DND-41 (cell line): Measurements from ENCODE around the gene PAX6.

ENCODE experiments used
- ATAC-seq: fragments of 200-7000 bp; cut with Tn5 transposase; 3 replicates; pipeline ENCODE4 v1.9.1; 2021; ENCODE audit warnings: low read depth; ENCODE audit not compliant: insufficient read depth
- DNase-seq: peaks from one replicate; pipeline ENCODE4 v3.0.0-alpha.2; 2020
- H2AFZ ChIP-seq: 2 replicates; pipeline ENCODE4 v1.6.0; 2012; ENCODE audit warnings: low read depth, low read length
- H3K27ac ChIP-seq: 2 replicates; pipeline ENCODE4 v1.5.1; 2012; ENCODE audit warnings: low read length, inconsistent platforms
- H3K27me3 ChIP-seq: fragments of 200-600 bp; sonication (generic); 2 replicates; pipeline ENCODE4 v1.6.0; 2012; ENCODE audit warnings: low read length, mild to moderate bottlenecking, inconsistent platforms; ENCODE audit not compliant: insufficient read depth, poor library complexity
- H3K36me3 ChIP-seq: 2 replicates; pipeline ENCODE4 v1.5.1; 2012; ENCODE audit warnings: low read length, inconsistent platforms; ENCODE audit not compliant: insufficient read depth
- H3K4me1 ChIP-seq: 2 replicates; pipeline ENCODE4 v1.5.1; 2012; ENCODE audit warnings: mild to moderate bottlenecking, low read length; ENCODE audit not compliant: insufficient read depth
- H3K4me2 ChIP-seq: 2 replicates; pipeline ENCODE4 v1.6.0; 2012; ENCODE audit warnings: mild to moderate bottlenecking, moderate library complexity, low read length, inconsistent platforms; ENCODE audit not compliant: insufficient read depth
- H3K4me3 ChIP-seq, 2 experiments: fragments of 200-600 bp in 1 of 2; shearing (Covaris generic) in 1 of 2; 2 replicates each; pipeline ENCODE4 v1.5.1; 2012 to 2016; ENCODE audit warnings: inconsistent platforms in 2 of 2, low read length in 2 of 2, mild to moderate bottlenecking in 2 of 2, low read depth in 1 of 2, moderate library complexity in 1 of 2
- H3K79me2 ChIP-seq: 2 replicates; pipeline ENCODE4 v1.6.0; 2012; ENCODE audit warnings: low read length, inconsistent platforms; ENCODE audit not compliant: insufficient read depth
- H3K9ac ChIP-seq: 2 replicates; pipeline ENCODE4 v1.6.0; 2012; ENCODE audit warnings: low read depth, mild to moderate bottlenecking, inconsistent platforms, low read length, moderate library complexity
- H3K9me3 ChIP-seq: 2 replicates; pipeline ENCODE4 v1.5.1; 2012; ENCODE audit warnings: low read length, moderate library complexity, mild to moderate bottlenecking, inconsistent platforms; ENCODE audit not compliant: insufficient read depth, severe bottlenecking
- H4K20me1 ChIP-seq: 2 replicates; pipeline ENCODE4 v1.6.0; 2012; ENCODE audit warnings: low read length; ENCODE audit not compliant: insufficient read depth
- EZH2 ChIP-seq: IDR thresholded peaks from 3 replicates; pipeline ENCODE4 v1.6.1; 2012; ENCODE audit warnings: borderline replicate concordance, low read depth, mild to moderate bottlenecking, moderate library complexity, low read length, inconsistent platforms; ENCODE audit not compliant: severe bottlenecking
- TF ChIP-seq, protein P1 (sequence below): IDR thresholded peaks from 2 replicates; pipeline ENCODE4 v1.5.1; 2012; ENCODE audit warnings: borderline replicate concordance, low read length, moderate library complexity, mild to moderate bottlenecking; ENCODE audit not compliant: poor library complexity, severe bottlenecking; ENCODE audit errors: extremely low read depth

The PAX6 gene

DNA sequence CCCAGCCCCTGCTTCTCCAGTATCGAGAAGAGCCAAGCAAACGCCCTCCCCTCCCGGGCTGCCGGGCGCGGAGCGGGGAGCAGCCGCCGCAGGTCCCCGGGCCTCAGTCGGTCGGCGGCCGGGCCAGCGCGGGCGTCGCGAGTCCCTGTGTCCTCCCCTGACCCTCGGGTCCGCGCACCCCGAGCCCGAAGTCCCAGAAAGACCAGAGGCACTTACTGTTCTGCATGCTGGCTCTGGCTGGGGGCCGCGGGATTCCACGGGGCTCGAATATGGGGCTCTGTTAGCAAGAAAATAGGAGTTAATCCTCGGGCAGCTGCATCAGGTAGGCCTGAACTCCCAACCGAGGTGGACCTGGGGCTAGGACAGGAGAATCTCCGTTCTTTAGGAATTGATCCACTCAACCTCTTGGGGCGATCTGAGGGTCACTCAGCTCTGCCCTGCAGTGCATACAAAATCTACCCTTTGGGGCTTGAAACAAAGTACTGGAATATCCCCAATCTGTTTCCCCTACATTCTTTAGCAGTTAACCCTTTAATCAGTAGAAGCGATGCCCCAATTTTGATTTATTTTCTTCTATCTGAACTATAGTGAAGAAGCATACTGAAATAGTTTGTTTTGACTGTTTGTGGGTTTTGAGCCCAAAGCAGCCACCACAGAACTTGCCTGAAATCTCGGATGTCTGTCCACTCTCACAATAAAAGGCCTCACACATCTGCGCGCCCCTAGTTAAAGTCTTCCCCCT is 4.8 kb downstream of the PAX6 start:
- ATAC-seq (no peak), DNase-seq (no peak)
- Histone ChIP-seq H4K20me1 (no peaks in the 10 kb centered on the region), H3K27ac (no peak overlapping the region), H2AFZ (no peak overlapping the region), H3K79me2 (no peaks in the 10 kb centered on the region), H3K4me1 (no peaks in the 10 kb centered on the region), H3K9ac (no peak overlapping the region), H3K9me3 (no peaks in the 10 kb centered on the region), H3K4me3 (no peak overlapping the region), H3K4me2 (no peak overlapping the region), H3K27me3 (peaks cover 30% of the 10 kb centered on the region), H3K36me3 (no peaks in the 10 kb centered on the region)
- TF ChIP-seq, protein P1, sequence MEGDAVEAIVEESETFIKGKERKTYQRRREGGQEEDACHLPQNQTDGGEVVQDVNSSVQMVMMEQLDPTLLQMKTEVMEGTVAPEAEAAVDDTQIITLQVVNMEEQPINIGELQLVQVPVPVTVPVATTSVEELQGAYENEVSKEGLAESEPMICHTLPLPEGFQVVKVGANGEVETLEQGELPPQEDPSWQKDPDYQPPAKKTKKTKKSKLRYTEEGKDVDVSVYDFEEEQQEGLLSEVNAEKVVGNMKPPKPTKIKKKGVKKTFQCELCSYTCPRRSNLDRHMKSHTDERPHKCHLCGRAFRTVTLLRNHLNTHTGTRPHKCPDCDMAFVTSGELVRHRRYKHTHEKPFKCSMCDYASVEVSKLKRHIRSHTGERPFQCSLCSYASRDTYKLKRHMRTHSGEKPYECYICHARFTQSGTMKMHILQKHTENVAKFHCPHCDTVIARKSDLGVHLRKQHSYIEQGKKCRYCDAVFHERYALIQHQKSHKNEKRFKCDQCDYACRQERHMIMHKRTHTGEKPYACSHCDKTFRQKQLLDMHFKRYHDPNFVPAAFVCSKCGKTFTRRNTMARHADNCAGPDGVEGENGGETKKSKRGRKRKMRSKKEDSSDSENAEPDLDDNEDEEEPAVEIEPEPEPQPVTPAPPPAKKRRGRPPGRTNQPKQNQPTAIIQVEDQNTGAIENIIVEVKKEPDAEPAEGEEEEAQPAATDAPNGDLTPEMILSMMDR = no peak
- no peak for TF ChIP-seq EZH2

- no peak overlapping the region for H3K9ac ChIP-seq
- no peaks in the 10 kb centered on the region for H3K9me3 ChIP-seq
- TF ChIP-seq, protein P1 = no peak
- no peak for TF ChIP-seq EZH2
- H3K36me3 ChIP-seq = no peaks in the 10 kb centered on the region
- H3K4me3 ChIP-seq = no peak overlapping the region
- no peak overlapping the region for H2AFZ ChIP-seq
- H3K27ac ChIP-seq = no peak overlapping the region
- H4K20me1 ChIP-seq = no peaks in the 10 kb centered on the region
- peaks cover 34% of the 10 kb centered on the region for H3K27me3 ChIP-seq
- DNase-seq (no peak), ATAC-seq (no peak)
- H3K79me2 ChIP-seq = no peaks in the 10 kb centered on the region
- no peak overlapping the region for H3K4me2 ChIP-seq
- H3K4me1 ChIP-seq = no peaks in the 10 kb centered on the region
Measured at GRCh38 chr11:31805629-31806185, 5.4 kb downstream of the PAX6 start.

DNA sequence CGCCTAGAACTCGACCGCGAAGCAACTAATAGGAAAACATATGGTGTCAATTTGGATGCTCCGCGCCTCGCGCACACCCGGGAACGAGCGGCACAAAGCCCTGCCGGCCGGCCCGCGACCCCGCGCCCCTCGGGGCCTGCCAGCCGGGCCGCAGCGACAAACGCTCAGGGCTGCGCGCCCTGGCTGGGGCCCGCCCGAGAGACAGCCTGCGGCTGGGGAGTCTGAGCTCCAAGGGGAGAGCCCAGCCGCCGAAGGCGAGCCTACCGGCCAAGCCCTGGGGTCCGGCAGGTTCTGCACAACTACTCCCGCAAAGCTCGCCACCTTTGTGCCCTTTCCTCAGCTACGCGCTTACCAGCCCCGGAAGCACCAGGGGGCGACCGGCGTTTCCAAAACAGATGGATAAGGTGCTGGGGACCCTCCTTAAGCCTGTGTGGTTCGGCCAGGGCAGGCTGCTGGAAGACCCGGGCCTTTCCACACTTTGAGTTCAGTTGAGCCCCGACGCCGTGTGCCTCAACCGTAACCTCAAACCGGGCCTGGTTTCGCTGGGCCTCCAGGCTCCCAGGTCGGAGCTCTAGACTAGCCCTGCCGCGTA is 6.0 kb downstream of the PAX6 start:
- H3K27ac ChIP-seq = no peak overlapping the region
- H3K79me2 ChIP-seq = no peaks in the 10 kb centered on the region
- H3K9me3 ChIP-seq = no peaks in the 10 kb centered on the region
- no peak overlapping the region for H3K4me2 ChIP-seq
- no peak overlapping the region for H3K9ac ChIP-seq
- no peak overlapping the region for H3K4me3 ChIP-seq
- ATAC-seq (no peak), DNase-seq (no peak)
- H4K20me1 ChIP-seq = no peaks in the 10 kb centered on the region
- TF ChIP-seq, protein P1 = no peak
- TF ChIP-seq EZH2 = no peak
- peaks cover 34% of the 10 kb centered on the region for H3K27me3 ChIP-seq
- no peaks in the 10 kb centered on the region for H3K36me3 ChIP-seq
- H3K4me1 ChIP-seq = no peaks in the 10 kb centered on the region
- no peak overlapping the region for H2AFZ ChIP-seq
